IMR-90 (cell line): ENCODE data around the gene F13A1. TPM values are rescaled to one million over a fixed set of nuclear protein-coding genes. Genes with fewer than 3 reads are reported as not detected.

Experiments
- ATAC-seq: fragments of 200-7000 bp; cut with Tn5 transposase; 2 replicates; pipeline ENCODE4 v1.9.1; 2020; ENCODE audit warnings: low read depth, mild to moderate bottlenecking, moderate library complexity
- BruUV-seq: library from RNA; stranded (reverse); fragments of 400-500 nt; replicated peaks from 2 replicates; lab custom pipeline; 2021; lab: Mats Ljungman, UMichigan
- CTCF ChIA-PET: fragments of 300-600 bp; formaldehyde crosslinking; extraction: SDS; loops from one replicate; lab custom pipeline; 2021; ENCODE audit warnings: antibody characterized with exemption; lab: Yijun Ruan, JAX
- POLR2A ChIA-PET: fragments of 300-600 bp; sonication (Branson Sonifier 250); formaldehyde crosslinking; loops from one replicate; lab custom pipeline; 2022; ENCODE audit warnings: antibody characterized with exemption; ENCODE audit not compliant: unreplicated experiment; lab: Charles Lee
- DNase-seq: peaks from one replicate; pipeline ENCODE4 v3.0.0; 2013
- H2AFZ ChIP-seq: replicated peaks from 2 replicates; pipeline ENCODE3; 2013; ENCODE audit warnings: low read length, mild to moderate bottlenecking; ENCODE audit not compliant: poor library complexity
- H2AK5ac ChIP-seq: 2 replicates; pipeline ENCODE4 v1.6.1; 2013; ENCODE audit warnings: low read depth, low read length, inconsistent platforms
- H2AK9ac ChIP-seq: replicated peaks from 2 replicates; pipeline ENCODE3; 2013; ENCODE audit warnings: mild to moderate bottlenecking, low read depth, low read length, moderate library complexity; ENCODE audit not compliant: poor library complexity
- H2BK120ac ChIP-seq: 2 replicates; pipeline ENCODE4 v1.6.1; 2013; ENCODE audit warnings: low read depth, low read length, inconsistent platforms
- H2BK15ac ChIP-seq: 3 replicates; pipeline ENCODE4 v1.6.1; 2013; ENCODE audit warnings: low read depth, low read length, inconsistent platforms
- H2BK20ac ChIP-seq: 2 replicates; pipeline ENCODE4 v1.6.1; 2013; ENCODE audit warnings: low read depth, mild to moderate bottlenecking, inconsistent platforms, low read length, moderate library complexity
- H2BK5ac ChIP-seq: 2 replicates; pipeline ENCODE4 v1.6.1; 2013; ENCODE audit warnings: mild to moderate bottlenecking, low read depth, low read length, inconsistent platforms; ENCODE audit not compliant: poor library complexity, severe bottlenecking
- H3K14ac ChIP-seq: replicated peaks from 2 replicates; pipeline ENCODE4 v1.6.1; 2013; ENCODE audit warnings: low read depth, low read length, inconsistent platforms
- H3K18ac ChIP-seq: 2 replicates; pipeline ENCODE4 v1.6.1; 2013; ENCODE audit warnings: low read depth, low read length, control low read depth
- H3K23ac ChIP-seq: 2 replicates; pipeline ENCODE4 v1.6.1; 2013; ENCODE audit warnings: low read depth, low read length, inconsistent platforms
- H3K27ac ChIP-seq: 2 replicates; pipeline ENCODE4 v1.5.1; 2013; ENCODE audit warnings: mild to moderate bottlenecking, control low read depth, low read length; ENCODE audit not compliant: insufficient read depth
- H3K27me3 ChIP-seq: 2 replicates; pipeline ENCODE4 v1.6.1; 2013; ENCODE audit warnings: low read length; ENCODE audit not compliant: control insufficient read depth, insufficient read depth
- H3K36me3 ChIP-seq: 2 replicates; pipeline ENCODE4 v1.6.1; 2013; ENCODE audit warnings: low read length, mixed read lengths; ENCODE audit not compliant: control insufficient read depth, insufficient read depth
- H3K4ac ChIP-seq: 2 replicates; pipeline ENCODE4 v1.6.1; 2013; ENCODE audit warnings: low read depth, low read length, inconsistent platforms
- H3K4me1 ChIP-seq: 2 replicates; pipeline ENCODE4 v1.6.1; 2013; ENCODE audit warnings: low read length, mixed read lengths; ENCODE audit not compliant: control insufficient read depth, insufficient read depth
- H3K4me2 ChIP-seq: 2 replicates; pipeline ENCODE4 v1.6.1; 2013; ENCODE audit warnings: low read depth, mild to moderate bottlenecking, control low read depth, low read length, moderate library complexity
- H3K4me3 ChIP-seq: 2 replicates; pipeline ENCODE4 v1.5.1; 2013; ENCODE audit warnings: low read depth, mild to moderate bottlenecking, control low read depth, low read length, moderate library complexity; ENCODE audit not compliant: insufficient read depth
- H3K56ac ChIP-seq: 2 replicates; pipeline ENCODE4 v1.6.1; 2013; ENCODE audit warnings: low read length, inconsistent platforms; ENCODE audit not compliant: insufficient read depth; ENCODE audit errors: extremely low read depth
- H3K79me1 ChIP-seq, 2 experiments: 2 replicates each; pipeline ENCODE4 v1.6.1; 2013; ENCODE audit warnings: low read length in 2 of 2, inconsistent platforms in 1 of 2, low read depth in 1 of 2
- H3K9ac ChIP-seq: 2 replicates; pipeline ENCODE4 v1.6.1; 2013; ENCODE audit warnings: low read depth, low read length, control low read depth
- H3K9me1 ChIP-seq: 2 replicates; pipeline ENCODE4 v1.6.1; 2013; ENCODE audit warnings: low read length, inconsistent platforms; ENCODE audit not compliant: insufficient read depth
- H3K9me3 ChIP-seq: 2 replicates; pipeline ENCODE4 v1.6.1; 2013; ENCODE audit warnings: low read length; ENCODE audit not compliant: control insufficient read depth, insufficient read depth
- H4K20me1 ChIP-seq: 2 replicates; pipeline ENCODE4 v1.6.1; 2013; ENCODE audit warnings: low read length, inconsistent platforms; ENCODE audit not compliant: insufficient read depth
- H4K5ac ChIP-seq: 2 replicates; pipeline ENCODE4 v1.6.1; 2013; ENCODE audit warnings: mild to moderate bottlenecking, low read depth, low read length, control low read depth
- H4K8ac ChIP-seq, 2 experiments: 2 replicates each; pipeline ENCODE4 v1.6.1; 2013; ENCODE audit warnings: low read depth in 2 of 2, low read length in 2 of 2, control low read depth in 1 of 2, inconsistent platforms in 1 of 2
- H4K91ac ChIP-seq: 2 replicates; pipeline ENCODE4 v1.6.1; 2013; ENCODE audit warnings: low read depth, low read length, inconsistent platforms; ENCODE audit not compliant: insufficient read depth
- BHLHE40 ChIP-seq: fragments of 150-350 bp; IDR thresholded peaks from 2 replicates; pipeline ENCODE4 v1.6.1; 2016; ENCODE audit warnings: mild to moderate bottlenecking, low read depth, low read length
- CEBPB ChIP-seq: IDR thresholded peaks from 2 replicates; pipeline ENCODE4 v1.6.1; 2012; ENCODE audit warnings: low read depth, low read length, improper control_type of control experiment
- CHD1 ChIP-seq: IDR thresholded peaks from 2 replicates; pipeline ENCODE4 v1.6.1; 2012; ENCODE audit warnings: low read depth, low read length, improper control_type of control experiment
- CTCF ChIP-seq: conservative IDR thresholded peaks from 2 replicates; pipeline ENCODE4 v1.5.1; 2012; ENCODE audit warnings: mild to moderate bottlenecking, low read depth, low read length, improper control_type of control experiment
- ELK1 ChIP-seq: fragments of 150-350 bp; IDR thresholded peaks from 2 replicates; pipeline ENCODE4 v1.6.1; 2016; ENCODE audit warnings: low read depth, mild to moderate bottlenecking, low read length, moderate library complexity, borderline replicate concordance
- FOS ChIP-seq: fragments of 150-350 bp; IDR thresholded peaks from 2 replicates; pipeline ENCODE4 v1.6.1; 2016; ENCODE audit warnings: low read depth, low read length
- MAFK ChIP-seq: IDR thresholded peaks from 2 replicates; pipeline ENCODE4 v1.6.1; 2012; ENCODE audit warnings: low read depth, low read length, improper control_type of control experiment
- MAZ ChIP-seq: IDR thresholded peaks from 2 replicates; pipeline ENCODE4 v1.6.1; 2012; ENCODE audit warnings: low read depth, mild to moderate bottlenecking, low read length, improper control_type of control experiment, moderate library complexity, borderline replicate concordance
- MXI1 ChIP-seq: IDR thresholded peaks from 2 replicates; pipeline ENCODE4 v1.6.1; 2012; ENCODE audit warnings: low read depth, mild to moderate bottlenecking, low read length, moderate library complexity, borderline replicate concordance
- NFE2L2 ChIP-seq: fragments of 150-350 bp; IDR thresholded peaks from 2 replicates; pipeline ENCODE4 v1.6.1; 2016; ENCODE audit warnings: low read depth, mild to moderate bottlenecking, low read length
- POLR2A ChIP-seq: IDR thresholded peaks from 2 replicates; pipeline ENCODE4 v1.6.1; 2012; ENCODE audit warnings: mild to moderate bottlenecking, low read depth, low read length
- RAD21 ChIP-seq: IDR thresholded peaks from 2 replicates; pipeline ENCODE4 v1.6.1; 2012; ENCODE audit warnings: low read length, improper control_type of control experiment
- RCOR1 ChIP-seq: IDR thresholded peaks from 2 replicates; pipeline ENCODE4 v1.6.1; 2012; ENCODE audit warnings: mild to moderate bottlenecking, low read length, improper control_type of control experiment; ENCODE audit not compliant: insufficient replicate concordance
- RFX5 ChIP-seq: IDR thresholded peaks from 2 replicates; pipeline ENCODE4 v1.8.0; 2012; ENCODE audit warnings: low read depth, mild to moderate bottlenecking, low read length, moderate library complexity
- SMC3 ChIP-seq: fragments of 150-350 bp; IDR thresholded peaks from 2 replicates; pipeline ENCODE4 v1.6.1; 2016; ENCODE audit warnings: low read depth, mild to moderate bottlenecking, antibody characterized with exemption, low read length, moderate library complexity
- USF2 ChIP-seq: fragments of 150-350 bp; IDR thresholded peaks from 2 replicates; pipeline ENCODE4 v1.6.1; 2017; ENCODE audit warnings: mild to moderate bottlenecking, antibody characterized with exemption, low read length, low read depth
- dilution Hi-C: fragments of 300-500 bp; cut with HindIII; formaldehyde crosslinking; loops from one replicate; pipeline ENCODE4 v1.14.3; 2018; ENCODE audit warnings: low sequenced_read_pairs; ENCODE audit not compliant: unreplicated experiment
- in situ Hi-C: fragments of 300-500 bp; cut with MboI; formaldehyde crosslinking; loops from 3 replicates; pipeline ENCODE4 v1.14.3; 2019; ENCODE audit warnings: low sequenced_read_pairs, inconsistent platforms, mixed read lengths
- intact Hi-C: fragments of 100-400 bp; cut with micrococcal nuclease; formaldehyde crosslinking; loops from 2 replicates; pipeline ENCODE4 v1.10.0; 2022
- polyA plus RNA-seq, 3 experiments: library from polyadenylated mRNA; depleted of rRNA; stranded (reverse); fragments of >200 nt; gene quantifications; 2 replicates each; pipeline ENCODE4 v1.2.3, GENCODE V29; 2012; ENCODE audit warnings: low replicate concordance in 1 of 3
- total RNA-seq: library from RNA; depleted of rRNA; stranded (reverse); fragments of >200 nt; gene quantifications from 2 replicates; pipeline ENCODE4 v1.2.3, GENCODE V29; 2012

The F13A1 gene
- total and polyA plus RNA-seq, 2 of the 4 experiments (the other 2 are of a cell fraction): not detected

- no peaks in the 10 kb centered on the region for H3K79me1 ChIP-seq
- no peak overlapping the region for H2AK5ac ChIP-seq
- H3K56ac ChIP-seq: no peak overlapping the region
- in situ Hi-C loops: no loop called here
- no peak overlapping the region for H4K91ac ChIP-seq
- H3K27ac ChIP-seq: no peak overlapping the region
- no peak overlapping the region for H3K18ac ChIP-seq
- CTCF ChIA-PET: no interaction called here
- H3K9ac ChIP-seq: no peak overlapping the region
- no peaks in the 10 kb centered on the region for H3K27me3 ChIP-seq
- no peak overlapping the region for H3K14ac ChIP-seq
- intact Hi-C loops: no loop called here
- H3K4me3 ChIP-seq: no peak overlapping the region
- no TSS peak for BruUV-seq
- H4K5ac ChIP-seq: no peak overlapping the region
- no peak overlapping the region for H2BK120ac ChIP-seq
- no peak overlapping the region for H2BK5ac ChIP-seq
- H3K23ac ChIP-seq: no peak overlapping the region
- no peak overlapping the region for H2AK9ac ChIP-seq
- H3K9me1 ChIP-seq: no peaks in the 10 kb centered on the region
- H2BK15ac ChIP-seq: no peak overlapping the region
- no peak overlapping the region for H3K4me2 ChIP-seq
- no peaks in the 10 kb centered on the region for H3K4me1 ChIP-seq
- no peak for TF ChIP-seq SMC3
- TF ChIP-seq RAD21: no peak
- no peak for TF ChIP-seq BHLHE40
- TF ChIP-seq ELK1: no peak
- no peak for TF ChIP-seq POLR2A
- TF ChIP-seq CTCF: no peak
- TF ChIP-seq RCOR1: no peak
- TF ChIP-seq RFX5: no peak
- no peak for TF ChIP-seq USF2
- no peak for TF ChIP-seq NFE2L2
- no peak for TF ChIP-seq CEBPB
- no peak for TF ChIP-seq MAFK
- TF ChIP-seq CHD1: no peak
- no peak for TF ChIP-seq MXI1
- no peak for TF ChIP-seq MAZ
- no peak for TF ChIP-seq FOS
- no peaks in the 10 kb centered on the region for H4K20me1 ChIP-seq
- H4K8ac ChIP-seq: no peak overlapping the region
- no peaks in the 10 kb centered on the region for H3K36me3 ChIP-seq
- H3K9me3 ChIP-seq: peaks cover 3% of the 10 kb centered on the region
- no peak overlapping the region for H2AFZ ChIP-seq
- no peak for DNase-seq
- H3K4ac ChIP-seq: no peak overlapping the region
- no peak overlapping the region for H2BK20ac ChIP-seq
- POLR2A ChIA-PET: no interaction called here
- dilution Hi-C loops: no loop called here
- ATAC-seq: no peak
Measured at GRCh38 chr6:6105472-6106036, 214.9 kb downstream of the F13A1 start.
